Activated T-cell treated with anti-CD3 and anti-CD28 coated beads, Interleukin-2, amount 50 U/mL, for 48 hours (primary cell): ENCODE measurements around the gene WNT2.
"Not testable (repeated sequence)": the region's sequence is repeated elsewhere in the genome, so short reads cannot be mapped to it uniquely, and the experiment has no call there.

ENCODE experiments used
- DNase-seq, 2 experiments: peaks; one replicate each; pipeline ENCODE4 v3.0.0-alpha.2; 2020

WNT2 gene

DNA sequence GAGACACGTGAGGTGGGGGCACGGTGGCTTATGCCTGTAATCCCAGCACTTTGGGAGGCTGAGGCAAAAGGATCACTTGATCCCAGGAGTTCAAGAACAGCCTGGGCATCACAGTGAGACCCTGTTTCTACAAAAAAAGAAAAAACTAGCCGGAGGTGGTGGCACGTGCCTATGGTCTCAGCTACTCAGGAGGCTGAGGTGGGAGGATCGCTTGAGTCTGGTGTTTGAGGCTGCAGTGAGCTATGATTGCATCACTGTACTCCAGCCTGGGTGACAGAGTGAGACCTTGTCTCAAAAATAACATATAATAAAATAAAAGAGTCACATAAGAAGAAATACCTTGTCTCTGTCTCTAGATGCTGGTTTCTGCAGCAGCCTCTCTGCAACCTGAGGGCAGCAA, 22.4 kb downstream of the WNT2 start:
- DNase-seq = not testable (repeated sequence)

DNA sequence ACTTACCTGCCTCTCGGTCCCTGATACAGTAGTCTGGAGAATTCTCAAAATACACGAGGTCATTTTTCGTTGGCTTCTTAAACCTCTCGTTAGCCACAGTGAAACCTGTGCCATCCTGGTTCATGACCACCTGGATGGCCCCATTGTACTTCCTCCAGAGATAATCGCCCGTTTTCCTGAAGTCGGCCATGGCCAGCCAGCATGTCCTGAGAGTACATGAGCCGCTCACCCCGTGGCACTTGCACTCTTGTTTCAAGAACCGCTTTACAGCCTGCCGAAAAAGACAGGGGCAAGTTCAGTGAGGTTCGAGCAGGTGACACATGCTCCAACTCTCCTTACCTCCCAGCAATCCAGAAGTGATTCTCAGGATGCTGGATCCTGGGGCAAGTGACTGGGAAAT, 25.3 kb downstream of the WNT2 start:
- DNase-seq = no peak

DNA sequence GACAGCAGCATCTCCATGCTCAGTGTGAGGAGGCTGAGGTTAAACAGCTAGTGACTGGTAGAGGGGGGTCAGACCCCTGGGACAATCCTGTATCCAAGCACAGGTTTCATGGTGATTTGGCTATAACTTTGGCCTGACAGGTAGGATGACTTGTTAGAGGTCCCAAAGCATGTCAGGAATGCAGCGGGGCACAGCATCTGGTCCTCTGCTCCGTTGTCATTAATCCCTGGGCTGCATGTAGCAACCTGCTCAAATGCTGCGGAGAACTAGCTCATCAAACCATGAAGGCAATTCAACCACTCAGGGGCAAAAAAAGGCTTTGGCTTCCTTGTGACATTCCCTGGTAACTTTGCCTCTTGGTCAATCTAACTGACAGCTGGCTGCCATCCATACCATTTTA, 26.8 kb downstream of the WNT2 start:
- no peak for DNase-seq

DNA sequence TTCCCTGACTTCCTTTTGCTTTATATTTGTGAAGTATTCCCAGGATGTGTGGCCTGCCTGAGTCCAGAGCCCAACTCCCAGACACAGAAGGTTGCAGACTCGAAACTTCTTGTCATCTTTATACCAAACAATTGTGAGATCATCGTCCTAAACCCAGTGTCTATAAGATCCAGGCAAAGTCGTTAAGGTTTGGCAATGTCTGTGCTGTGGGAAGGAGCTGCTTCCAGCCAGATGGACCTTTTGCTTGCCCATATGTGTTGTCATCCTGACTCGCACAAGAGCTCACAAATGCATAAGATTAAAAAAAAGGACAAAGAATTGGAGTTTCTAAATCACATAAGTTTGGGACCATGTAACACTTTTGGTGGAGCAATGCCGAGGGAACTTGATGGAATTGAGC, 37.0 kb downstream of the WNT2 start:
- no peak for DNase-seq

DNA sequence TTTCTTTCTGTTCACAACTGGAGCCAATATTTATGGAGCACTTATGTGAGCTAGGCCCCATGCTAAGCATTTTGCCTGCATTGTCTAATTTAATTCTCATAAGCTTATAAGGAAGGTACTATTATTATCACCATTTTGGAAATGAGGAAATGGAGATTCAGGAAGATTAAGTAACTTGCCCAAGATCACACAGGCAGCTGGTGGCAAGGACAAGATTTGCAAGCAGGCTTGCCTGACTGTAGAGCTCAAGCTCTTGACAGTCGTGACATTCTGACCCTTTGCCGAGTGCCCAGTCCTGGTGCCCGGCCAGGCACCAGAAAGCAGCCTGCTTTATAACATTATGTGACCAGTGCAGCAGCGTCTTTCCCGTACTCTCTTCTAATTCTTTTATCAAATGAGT, 38.2 kb downstream of the WNT2 start:
- no peak for DNase-seq

DNA sequence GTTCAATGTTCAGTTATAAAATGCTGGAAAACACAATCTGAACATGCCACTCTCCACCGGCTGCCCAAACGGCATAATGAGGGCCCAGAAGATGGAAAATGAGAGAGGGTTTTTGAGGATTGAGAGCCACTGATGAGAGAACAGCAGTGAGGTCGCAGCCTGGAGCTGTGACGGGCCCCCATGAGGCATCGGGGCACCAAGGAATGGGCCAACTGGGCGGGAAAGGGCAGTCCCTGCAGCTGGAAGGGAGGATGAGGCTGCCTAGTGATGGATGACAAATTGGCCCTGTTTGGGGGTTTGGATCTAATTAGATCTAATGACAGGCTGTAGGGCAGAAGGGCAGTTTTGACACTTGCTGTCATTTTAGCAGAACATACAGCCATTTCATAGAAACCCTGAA, 39.1 kb downstream of the WNT2 start:
- DNase-seq = no peak

DNA sequence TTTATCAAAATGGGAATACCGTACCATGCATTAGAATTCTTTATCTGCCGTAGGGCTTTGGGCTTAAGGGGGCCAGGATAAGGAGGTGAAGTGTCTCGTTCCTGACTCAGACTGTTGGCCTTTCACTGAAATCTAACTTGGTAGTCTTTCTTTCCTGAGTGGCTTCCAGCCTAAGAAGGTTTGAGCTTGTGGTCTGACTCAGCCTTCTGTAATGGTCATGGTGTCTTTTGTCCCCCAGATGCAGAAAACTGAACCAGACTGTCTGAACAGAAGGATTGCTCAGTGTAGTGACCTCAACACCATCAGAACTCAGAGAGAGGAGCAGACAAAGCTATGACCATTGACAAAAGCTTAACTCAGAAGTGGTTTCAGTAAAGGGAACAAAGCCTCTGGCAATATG, 39.5 kb downstream of the WNT2 start:
- DNase-seq = no peak

DNA sequence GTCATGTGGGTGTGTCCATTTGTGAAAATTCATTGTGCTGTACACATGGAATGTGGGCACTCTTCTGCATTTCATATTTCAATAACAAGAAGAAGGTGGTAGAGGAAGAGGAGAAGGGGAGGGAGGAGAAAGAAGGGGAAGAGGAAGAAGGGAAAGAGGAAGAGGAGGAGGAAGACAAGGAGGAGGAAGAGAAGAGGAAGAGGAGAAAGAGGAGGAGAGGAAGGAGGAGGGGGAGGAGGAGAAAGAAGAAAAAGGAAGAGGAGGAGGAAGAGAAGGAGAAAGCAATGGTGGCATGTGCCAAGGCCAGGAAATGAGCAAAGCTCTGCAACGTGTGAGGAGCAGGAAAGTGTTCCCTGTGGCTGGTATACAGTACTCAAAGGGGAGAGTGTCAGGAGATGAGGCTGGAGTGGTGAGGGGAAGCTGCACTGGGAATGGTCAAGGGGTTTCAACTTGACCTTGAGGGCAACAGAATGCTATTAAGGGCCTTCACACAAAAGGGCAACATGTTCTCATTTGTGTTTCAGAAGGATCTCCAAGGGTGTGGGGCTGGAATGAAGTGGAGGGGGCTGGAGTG, 40.5 kb downstream of the WNT2 start:
- DNase-seq = no peak

DNA sequence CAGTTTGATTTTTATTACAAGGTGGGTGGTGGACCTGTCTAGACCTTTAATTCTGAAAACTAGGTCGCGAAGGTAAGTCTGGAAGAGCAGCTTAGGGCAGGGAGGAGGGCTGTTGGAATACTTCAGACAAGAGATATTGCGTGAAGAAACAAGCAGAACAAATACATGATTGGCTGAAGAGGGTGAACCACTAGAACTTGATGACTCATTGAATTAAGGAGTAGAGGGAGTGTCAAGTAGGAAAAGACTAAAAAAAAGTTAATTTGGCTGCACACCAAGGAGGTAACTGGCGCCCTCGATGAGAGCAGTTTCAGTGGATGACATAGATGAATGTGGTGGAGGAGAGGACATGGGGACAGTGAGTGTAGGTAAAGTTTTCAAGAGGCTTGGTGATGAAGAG, 41.3 kb downstream of the WNT2 start:
- DNase-seq = no peak

DNA sequence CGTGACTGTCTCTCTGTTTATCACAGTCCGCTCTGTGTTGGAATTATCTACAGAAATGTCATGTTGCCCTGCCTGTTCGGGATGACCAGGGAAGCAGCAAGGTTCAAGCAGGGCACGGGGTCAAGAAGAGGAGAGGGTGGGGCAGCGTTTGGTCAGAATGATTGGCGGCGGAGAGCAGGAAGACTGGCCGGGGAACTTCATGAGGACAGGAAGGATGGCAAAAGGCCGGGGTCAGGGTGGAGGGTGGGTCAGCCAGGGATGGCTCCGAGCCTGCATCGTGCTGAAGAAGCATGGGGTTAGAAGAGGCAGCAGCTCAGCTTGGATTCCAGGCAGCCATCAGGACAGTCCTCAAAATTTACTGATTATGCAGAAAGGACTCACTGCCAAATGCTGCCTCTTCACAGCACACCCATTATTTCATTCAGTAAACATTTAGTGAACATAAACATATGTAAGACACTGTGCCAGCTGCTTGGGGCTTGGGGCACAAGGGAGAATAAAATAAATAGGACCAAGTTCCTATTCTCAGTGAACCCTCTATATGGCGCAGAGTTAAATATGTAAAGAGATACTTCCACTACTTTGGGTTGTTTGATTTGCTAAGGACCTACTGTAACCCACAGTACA, 42.8 kb downstream of the WNT2 start:
- DNase-seq = no peak

DNA sequence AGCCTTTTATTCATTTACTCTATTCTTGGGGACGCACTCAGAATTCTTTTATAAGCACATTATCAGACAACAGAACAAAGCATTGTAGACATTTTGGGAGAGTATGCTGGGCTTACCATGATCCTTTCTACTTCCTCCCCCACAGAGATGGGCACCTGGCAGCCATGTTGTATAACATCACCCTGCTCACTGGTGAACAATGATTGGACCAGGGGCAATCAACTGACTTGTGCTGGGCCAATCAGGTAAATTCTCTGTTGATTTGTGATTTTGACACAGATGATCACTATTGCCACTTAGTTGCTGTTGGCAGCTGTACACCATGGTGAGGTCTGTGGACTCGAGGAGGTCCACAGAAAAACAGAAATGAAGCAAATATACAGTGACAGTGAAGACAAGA, 43.7 kb downstream of the WNT2 start:
- no peak for DNase-seq

DNA sequence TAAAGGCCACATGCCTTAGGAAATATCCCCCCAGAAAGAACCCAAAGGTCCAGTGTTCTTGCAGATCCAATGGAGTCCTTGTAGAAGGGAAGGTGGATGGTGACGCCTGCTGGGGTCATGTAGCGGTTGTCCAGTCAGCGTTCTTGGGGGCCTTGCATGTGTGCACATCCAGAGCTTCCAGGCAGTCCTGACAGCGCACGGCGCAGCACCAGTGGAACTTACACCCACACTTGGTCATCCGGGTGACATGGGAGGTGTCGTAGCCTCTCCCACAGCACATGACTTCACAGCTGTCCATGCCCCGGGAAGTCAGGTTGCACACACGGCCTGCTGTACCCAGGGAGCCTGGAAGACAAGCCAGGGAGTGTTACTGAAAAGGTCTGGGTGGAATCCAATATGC, 44.8 kb downstream of the WNT2 start:
- no peak for DNase-seq

DNA sequence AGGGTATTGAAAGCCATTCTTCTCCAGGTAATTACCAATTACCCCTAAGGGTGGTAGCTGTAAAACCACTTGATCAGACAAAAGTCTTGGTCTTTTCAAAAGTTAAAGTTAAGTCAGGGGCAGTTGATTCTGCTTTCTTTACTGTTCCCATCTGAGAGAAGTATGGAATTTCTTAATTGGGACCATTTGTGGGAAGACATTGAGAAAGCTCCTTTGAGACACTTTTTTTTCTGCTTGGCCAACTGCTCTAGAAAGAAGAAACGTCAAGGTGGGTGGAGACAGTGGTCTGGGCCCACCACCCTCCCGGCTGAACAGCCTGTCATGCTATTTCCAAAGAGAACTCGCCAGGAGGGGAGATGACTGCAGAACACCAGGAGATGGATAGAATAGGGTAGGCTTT, 45.3 kb downstream of the WNT2 start:
- no peak for DNase-seq

DNA sequence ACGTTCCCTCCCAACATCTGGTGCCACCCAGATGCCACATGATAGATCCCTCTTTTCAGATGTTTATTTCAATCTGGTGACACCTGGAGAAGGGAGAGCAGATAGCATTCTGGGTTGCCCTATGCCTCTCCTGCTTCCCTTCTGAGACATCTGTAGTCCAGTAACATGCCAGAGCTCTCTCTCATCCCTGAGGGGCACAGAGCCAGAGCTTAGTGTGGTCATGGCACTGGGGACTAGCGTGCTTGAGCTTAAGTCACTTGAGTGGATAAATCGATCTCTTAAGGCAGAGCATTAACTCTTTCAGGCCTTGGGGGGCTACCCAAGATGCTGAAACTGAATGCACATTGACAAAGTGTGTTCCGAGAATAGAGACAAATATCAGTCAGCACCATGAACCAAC, 47.9 kb downstream of the WNT2 start:
- DNase-seq = no peak

DNA sequence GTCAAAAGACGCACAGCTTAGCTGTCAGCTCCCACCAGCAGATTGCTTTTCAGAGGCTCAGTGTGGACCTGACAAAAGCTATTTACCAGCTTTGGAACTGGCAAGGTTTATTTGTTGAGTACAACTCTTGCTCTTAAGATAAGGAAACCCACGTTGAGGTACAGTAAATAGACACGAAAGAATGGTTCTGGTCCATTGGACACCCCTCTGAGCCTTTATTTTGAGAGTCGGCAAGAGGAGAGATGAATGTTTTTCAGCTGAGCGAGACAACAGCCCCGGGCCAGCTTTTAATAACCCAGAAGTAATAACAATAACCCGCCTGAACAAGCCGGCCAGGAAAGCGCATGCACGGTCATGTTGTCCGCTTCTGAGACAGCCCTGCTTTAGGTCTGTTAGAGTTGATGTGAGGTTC, 49.0 kb downstream of the WNT2 start:
- DNase-seq = no peak

DNA sequence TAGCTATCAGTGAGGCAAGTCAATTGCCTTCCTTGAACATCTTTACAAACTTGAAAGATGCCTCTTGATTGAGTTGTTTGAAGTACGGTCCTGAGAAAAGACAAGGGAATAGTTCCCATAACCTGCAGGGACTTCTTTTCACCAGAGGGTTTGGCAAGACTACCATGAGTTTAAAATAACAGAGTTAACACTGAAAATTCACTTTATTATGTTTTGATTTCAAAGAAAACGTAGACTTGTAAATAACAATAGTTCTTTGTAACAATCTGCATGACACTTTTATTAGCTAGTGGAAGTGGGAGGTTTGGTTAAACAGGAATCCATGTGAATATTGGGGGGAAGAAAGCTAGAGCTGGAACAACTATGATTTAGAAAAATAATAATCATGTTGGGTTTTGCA, 49.5 kb downstream of the WNT2 start:
- no peak for DNase-seq

DNA sequence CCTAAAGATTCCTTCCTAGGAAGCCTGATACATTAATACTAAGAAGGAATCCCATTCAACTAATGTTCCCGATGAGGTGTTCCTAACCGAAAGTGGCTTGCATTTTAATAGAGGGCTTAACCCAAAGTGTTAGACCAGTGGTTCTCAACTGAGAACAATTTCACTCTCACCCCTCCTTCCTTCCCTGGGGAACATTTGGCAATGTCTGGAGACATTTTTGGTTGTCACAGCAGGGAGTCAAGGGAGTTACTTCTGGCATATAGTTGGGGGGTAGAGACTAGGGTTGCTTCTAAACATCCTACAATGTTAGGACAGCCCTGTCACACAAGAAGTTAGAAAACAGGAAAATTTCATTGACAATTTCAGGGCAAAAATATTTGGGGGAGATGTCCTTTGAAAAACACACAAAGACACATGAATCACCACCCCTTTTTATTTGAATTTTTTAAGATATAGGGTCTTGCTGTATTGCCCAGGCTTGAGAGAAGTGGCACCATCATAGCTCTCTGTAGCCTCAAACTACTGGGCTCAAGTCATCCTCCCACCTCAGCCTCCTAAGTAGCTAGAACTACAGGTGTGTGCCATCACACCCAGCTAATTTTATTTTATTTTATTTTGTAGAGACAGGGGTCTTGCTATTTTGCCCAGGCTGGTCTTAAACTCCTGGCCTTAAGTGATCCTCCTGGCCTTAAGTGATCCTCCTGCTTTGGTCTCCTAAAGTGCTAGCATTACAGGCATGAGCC, 50.7 kb downstream of the WNT2 start:
- DNase-seq = no peak

DNA sequence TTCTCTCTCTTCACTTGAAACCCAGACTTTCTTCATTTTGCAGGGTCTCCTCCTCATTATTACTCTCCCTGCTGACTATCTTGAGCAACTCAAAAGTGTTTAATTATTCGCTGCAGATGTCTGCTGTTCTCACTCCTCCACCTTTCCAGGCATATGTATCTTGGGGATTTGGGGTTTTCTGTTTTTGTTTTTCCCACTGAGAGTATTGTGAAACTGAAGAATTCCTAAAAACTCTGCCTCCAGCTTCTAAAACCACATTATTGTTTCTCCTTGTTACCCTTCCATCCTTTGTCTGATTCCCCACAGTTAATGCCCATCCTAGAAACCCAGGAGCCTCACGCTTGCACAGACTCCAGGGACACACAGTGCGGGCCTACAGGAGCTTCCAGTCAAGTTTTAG, 51.3 kb downstream of the WNT2 start:
- DNase-seq = no peak

DNA sequence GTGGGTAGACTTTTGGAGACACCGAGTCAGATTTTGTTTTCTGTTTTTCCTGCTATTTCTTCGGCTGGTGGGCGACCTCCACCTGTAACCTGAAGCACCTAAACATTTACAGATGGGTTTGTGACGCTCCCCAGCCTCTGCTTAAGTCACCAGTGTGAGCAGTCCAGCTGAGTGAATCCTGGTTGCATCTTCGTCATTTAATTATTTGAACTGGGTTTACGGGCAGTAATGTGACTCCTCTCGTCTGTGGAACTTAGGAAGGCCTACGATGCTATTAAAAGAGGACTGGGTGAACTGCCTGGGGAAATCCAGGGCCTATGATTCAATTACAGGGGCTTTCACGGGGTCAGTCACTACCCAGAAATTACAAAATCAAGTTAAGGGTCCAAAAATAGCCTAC, 52.5 kb downstream of the WNT2 start:
- DNase-seq = no peak

DNA sequence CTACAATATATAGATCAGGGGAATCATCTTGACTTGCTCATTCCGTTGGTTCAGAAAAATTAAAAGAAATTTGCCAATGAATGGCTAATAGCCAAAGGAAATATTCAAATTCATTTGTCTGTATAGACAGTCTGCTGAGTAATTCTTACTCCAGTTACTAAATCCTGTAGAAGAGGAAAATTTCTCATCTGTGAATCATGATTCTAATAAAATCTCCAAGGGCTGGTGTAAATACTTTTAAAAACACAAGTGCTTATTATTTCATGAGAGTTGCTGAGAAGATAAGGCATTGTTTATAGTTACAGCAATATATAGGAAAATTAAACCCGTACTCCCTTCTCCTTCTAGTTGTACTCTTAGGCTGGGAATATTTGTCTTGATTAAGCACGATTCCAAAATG, 53.0 kb downstream of the WNT2 start:
- no peak for DNase-seq

DNA sequence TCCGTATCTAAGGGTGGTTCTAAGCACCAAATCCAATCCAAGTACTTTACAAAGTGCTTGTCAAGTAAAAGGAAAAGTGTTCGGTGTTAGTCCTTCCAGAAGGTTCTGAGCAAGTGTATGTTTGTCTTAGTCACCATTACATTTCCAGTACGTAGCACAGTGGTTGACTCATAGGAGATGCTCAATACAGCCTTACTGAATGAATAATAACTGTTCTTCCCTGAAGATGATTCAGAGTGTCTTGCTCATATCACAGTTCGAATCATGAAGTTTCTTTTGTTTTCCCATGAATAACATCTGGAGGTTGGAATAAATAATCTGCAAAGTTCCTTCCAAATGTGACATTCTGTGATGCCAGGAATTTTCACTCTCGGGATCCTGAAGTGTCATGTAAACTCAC, 53.4 kb downstream of the WNT2 start:
- DNase-seq = no peak

DNA sequence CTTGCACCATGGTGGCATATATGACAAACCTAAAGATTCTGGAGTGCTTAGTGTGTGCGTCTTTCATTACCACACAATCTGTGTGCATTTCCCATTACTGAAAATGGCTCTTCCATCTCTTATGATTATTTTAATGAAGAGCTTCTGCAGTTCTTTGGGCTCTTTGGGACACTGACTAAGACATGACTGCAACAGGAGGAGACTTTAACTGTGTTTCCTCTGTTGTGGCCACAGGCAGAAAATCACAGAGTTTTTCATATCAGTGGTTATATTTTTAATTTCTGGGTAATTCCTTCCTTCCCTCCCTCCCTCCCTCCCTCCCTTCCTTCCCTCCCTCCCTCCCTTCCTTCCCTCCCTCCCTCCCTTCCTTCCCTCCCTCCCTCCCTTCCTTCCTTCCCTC, 58.1 kb downstream of the WNT2 start:
- DNase-seq = no peak

DNA sequence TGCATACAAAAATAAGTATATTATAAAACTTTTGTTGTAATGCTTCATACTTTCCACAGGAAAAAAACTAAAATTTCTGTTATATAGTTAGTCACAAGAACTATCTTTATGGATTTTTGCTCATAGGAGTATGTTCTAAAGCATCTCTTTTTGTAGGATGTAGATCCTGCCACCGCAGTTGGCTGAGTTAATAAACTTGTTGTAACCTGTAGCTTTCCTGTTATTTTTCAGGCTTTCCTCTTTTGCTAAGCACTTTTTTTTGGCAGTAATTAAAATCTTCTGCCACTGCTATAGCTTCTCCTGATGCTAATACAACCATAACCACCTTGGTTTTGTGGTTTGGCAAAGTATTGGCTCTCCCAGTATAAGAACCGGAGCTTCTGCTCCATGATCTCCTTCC, 60.3 kb downstream of the WNT2 start:
- no peak for DNase-seq

DNA sequence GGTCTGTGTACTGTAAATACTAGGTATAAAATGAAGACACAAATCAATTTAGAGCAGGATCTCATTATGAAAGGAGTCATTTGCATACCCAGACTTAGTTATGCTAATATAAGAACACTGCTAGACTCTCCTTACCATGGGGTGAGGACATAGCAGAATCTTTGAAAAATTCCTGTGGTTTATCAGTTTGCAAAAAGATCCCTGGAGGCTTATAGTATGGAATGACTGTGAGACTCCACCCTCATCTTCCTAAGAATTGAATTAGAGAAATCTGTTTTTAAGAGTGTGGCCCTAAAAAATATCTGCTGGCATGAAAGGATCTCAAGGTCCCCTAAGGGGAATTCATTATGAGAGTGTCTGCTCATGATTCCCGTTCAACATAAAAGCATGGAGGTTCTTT, 63.2 kb downstream of the WNT2 start:
- DNase-seq = no peak

DNA sequence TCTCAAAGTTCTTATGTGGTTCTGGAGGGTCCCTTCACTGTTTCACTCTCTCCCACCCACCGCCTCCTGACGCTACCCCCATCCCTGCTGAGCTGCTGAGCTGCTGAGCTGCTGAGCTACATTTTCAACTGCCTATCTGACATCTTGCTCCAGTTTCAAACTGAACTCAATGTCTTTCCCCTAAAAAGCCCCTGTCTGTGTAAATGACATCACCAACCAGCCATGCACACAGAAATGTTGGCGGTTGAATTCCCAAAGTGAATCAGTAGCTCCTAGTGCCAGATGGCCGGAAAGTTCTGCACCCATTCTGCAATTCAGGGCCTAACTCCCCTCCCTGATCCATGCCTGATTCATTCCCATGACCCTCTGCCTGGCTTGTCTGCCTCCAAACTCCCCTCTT, 71.2 kb downstream of the WNT2 start:
- DNase-seq = no peak
